Neural progenitor cell (in vitro differentiated cells): ENCODE data around the gene GIMAP4.

Experiments
- EZH2phosphoT487 ChIP-seq: fragments of 200-600 bp; sonication (generic); IDR thresholded peaks from 2 replicates; pipeline ENCODE4 v1.6.1; 2017; ENCODE audit warnings: antibody characterized with exemption
- TF ChIP-seq, protein P1 (sequence below): fragments of 200-600 bp; sonication (generic); IDR thresholded peaks from 2 replicates; pipeline ENCODE4 v1.5.1; 2017; ENCODE audit warnings: antibody characterized with exemption, mild to moderate bottlenecking

DNA sequence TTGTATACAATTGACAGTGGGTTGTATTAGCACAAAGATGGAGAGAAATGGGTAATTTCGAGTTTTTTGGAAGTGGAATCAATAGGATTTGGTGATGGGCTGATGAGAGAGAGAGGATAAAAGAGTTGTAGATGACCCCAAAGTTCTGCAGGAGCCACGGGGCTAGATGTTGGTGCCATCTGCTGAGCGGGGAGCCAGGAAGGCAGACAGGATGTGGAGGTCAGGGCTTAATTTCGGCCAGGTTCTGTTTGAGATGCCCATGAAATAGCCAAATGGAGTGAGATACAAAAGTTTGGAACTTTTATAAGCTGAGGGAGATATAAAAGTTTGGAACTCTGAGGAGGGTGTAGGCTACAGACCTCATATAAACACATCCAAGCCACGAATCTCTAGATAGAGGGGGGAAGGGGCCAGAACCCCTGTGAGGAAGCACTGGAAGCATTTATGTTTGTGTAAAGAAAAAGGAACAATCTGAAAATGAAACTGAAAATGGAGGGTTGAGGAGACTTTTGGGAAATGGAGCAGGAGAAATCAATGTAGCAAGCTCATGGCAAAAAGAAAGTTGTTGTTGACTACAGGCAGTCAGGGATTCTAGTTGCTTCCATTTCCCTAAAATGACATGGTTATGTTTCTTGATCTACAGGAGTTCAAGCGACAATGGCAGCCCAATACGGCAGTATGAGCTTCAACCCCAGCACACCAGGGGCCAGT, 2.2 kb downstream of the GIMAP4 start:
- TF ChIP-seq, protein P1, sequence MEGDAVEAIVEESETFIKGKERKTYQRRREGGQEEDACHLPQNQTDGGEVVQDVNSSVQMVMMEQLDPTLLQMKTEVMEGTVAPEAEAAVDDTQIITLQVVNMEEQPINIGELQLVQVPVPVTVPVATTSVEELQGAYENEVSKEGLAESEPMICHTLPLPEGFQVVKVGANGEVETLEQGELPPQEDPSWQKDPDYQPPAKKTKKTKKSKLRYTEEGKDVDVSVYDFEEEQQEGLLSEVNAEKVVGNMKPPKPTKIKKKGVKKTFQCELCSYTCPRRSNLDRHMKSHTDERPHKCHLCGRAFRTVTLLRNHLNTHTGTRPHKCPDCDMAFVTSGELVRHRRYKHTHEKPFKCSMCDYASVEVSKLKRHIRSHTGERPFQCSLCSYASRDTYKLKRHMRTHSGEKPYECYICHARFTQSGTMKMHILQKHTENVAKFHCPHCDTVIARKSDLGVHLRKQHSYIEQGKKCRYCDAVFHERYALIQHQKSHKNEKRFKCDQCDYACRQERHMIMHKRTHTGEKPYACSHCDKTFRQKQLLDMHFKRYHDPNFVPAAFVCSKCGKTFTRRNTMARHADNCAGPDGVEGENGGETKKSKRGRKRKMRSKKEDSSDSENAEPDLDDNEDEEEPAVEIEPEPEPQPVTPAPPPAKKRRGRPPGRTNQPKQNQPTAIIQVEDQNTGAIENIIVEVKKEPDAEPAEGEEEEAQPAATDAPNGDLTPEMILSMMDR: no peak
- no peak for TF ChIP-seq EZH2phosphoT487
